ENCODE results near the gene AP1M2.
A peak's percentile ranks its signal among the peaks of the same experiment; 100 is the strongest.
"Not testable (repeated sequence)": the region's sequence is repeated elsewhere in the genome, so short reads cannot be mapped to it uniquely, and the experiment has no call there.

AP1M2 gene

DNA sequence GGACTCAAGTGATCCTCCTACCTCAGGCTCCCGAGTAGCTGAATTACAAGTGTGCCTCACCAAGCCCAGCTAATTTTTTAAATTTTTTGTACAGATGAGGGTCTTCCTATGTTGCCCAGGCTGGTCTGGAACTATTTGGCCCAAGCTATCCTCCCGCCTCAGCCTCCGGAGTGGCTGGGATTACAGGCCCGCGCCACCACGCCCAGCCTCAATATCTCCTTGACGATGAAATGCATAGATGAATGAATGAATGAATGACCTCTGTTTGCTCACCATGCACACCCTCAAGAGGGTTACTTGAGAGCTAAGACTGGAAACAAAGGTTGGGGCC lies 14.9 kb upstream of the AP1M2 start:
- DNase-seq (ENCODE audit: low read depth in 2 of 2): no peak

DNA sequence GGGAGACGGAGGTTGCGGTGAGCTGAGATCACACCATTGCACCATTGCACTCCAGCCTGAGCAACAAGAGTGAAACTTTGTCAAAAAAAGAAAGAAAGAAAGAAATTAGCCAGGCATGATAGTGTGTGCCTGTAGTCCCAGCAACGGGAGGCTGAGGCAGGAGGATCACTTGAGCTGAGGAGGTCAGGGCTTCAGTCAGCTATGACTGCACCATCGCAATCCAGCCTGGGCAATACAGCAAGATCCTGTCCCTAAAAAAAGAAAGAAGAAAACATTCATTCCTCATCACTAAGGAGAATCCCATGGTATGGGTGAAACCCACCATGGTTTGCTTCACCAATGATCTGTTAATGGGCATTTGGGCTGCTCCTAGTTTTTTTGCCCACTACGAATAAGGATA lies 13.0 kb upstream of the AP1M2 start:
- DNase-seq (ENCODE audit: low read depth in 2 of 2): no peak

DNA sequence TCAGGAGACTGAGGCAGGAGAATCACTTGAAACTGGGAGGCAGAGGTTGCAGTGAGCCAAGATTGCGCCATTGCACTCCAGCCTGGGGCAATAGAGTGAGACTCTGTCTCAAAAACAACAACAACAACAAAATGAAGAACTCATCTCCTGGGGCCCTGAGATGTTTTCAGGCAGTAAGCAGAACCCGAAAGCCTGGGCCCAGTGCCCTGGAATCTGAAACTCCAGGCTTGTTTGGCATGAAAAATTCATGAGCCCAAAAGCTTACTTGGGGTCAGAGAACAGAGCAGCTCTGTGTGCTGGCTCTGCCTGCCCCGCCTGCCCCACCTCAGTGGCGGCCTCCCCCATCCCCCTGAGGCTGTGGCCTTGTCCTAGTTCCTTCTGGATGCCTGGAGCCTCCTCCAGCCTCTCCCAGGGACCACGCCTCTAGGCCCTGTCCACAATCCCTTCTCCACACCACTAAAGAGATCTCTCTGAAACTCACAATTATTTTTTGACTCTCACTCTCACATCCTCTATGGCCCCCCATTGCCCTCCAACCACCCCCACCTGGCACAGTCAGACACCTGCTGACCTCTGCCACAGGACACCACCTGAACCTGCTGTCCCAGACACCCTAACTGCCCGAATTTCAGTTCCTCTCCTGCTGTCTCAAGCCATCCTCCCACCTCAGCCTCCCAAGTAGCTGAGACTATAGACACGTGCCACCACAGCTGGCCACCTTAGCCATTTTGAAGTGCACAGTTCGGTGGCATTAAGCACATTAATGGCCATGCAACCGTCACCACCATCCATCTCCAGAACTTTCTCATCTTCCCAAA lies 6.9 kb upstream of the AP1M2 start:
- DNase-seq (ENCODE audit: low read depth in 2 of 2): no peak

DNA sequence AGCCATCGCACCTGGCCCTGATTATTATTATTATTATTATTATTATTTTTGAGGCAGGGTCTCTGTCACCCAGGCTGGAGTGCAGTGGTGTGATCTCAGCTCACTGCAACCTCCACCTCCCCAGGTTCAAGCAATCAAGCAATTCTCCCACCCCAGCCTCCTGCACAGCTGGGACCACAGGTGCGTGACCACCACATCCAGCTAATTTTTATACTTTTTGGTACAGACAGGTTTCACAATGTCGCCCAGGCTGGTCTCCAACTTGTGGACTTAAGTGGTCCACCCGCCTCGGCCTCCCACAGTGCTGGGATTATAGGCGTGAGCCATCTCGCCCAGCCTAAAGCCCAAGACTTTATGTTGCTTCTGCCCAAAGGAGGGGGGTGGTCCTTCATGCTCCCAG lies 6.0 kb upstream of the AP1M2 start:
- DNase-seq (ENCODE audit: low read depth in 2 of 2): no peak

DNA sequence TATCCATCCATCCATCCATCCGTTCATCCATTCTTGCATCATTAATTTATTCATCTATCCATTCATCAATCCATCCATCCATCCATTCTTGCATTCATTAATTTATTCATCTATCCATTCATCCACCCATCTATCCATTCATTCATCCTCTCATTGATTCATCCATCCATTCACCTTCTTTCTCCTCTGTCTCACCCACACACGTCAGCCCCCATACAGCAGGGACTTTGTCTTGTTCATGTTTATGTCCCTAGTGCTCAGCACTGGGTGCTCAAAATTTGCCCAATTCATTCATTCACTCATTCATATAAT lies 683 bp upstream of the AP1M2 start:
- DNase-seq (ENCODE audit: low read depth in 2 of 2): no peak

DNA sequence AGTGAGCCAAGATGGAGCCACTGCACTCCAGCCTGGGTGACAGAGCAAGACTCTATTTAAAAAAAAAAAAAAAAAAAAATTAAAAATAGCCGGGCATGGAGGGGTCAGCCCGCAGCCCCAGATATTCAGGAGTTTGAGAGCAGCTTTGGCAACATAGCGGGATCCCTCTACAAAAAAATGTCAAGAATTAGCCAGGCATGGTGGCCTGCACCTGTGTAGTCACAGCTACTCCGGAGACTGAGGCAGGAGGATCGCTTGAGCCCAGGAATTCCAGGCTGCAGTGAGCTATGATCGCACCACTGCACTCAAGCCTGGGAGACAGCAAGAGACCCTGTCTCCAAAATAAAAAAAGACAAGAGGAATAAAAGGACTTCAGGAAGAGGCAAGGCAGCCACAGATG lies 716 bp downstream of the AP1M2 start:
- DNase-seq (ENCODE audit: low read depth in 2 of 2): no peak

DNA sequence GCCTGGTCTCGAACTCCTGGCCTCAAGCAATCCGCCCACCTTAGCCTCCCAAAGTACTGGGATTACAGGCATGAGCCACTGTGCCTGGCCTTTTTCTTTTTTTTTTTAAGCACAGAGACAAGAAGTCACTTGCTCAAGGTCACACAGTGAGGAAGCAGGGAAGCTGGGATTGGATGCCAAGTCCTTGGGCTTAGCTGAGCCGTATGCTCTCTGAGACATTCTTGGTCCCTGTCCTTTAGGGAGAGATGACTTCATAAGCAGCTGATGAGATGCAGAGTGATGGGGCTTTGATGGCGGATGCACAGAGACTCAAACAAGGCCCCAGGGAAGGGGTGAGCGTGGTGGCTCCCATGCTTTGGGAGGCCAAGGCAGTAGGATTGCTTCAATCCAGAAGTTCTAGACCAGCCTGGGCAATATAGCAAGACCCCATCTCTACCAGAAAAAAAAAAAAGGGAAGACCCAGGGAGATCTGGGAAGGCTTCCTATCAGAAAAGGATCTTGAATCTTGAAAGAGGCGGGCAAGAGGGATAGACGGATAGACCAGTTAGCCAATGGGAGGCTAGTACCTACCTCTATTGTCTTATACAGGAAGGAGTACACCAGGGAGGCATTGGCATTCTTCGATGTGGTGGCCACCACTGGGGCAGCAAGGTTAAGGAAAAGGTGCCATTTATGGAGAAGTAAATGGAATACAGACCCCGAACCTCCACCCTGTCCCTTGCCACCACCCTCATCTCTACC lies 3.9 kb downstream of the AP1M2 start:
- DNase-seq (ENCODE audit: low read depth in 2 of 2): no peak

DNA sequence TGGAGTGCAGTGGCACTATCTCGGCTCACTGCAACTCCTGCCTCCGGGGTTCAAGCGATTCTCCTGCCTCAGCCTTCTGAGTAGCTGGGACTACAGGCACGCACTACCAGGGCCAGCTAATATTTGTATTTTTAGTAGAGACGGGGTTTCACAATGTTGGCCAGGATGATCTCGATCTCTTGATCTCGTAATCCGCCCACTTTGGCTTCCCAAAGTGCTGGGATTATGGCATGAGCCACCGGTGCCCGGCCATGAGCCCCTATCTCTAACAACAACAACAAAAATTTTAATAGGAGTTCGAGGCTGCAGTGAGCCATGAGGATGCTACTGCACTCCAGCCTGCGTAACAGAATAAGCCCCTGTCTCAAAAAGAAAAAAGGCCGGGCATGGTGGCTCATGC lies 5.0 kb downstream of the AP1M2 start:
- DNase-seq (ENCODE audit: low read depth in 2 of 2): no peak

DNA sequence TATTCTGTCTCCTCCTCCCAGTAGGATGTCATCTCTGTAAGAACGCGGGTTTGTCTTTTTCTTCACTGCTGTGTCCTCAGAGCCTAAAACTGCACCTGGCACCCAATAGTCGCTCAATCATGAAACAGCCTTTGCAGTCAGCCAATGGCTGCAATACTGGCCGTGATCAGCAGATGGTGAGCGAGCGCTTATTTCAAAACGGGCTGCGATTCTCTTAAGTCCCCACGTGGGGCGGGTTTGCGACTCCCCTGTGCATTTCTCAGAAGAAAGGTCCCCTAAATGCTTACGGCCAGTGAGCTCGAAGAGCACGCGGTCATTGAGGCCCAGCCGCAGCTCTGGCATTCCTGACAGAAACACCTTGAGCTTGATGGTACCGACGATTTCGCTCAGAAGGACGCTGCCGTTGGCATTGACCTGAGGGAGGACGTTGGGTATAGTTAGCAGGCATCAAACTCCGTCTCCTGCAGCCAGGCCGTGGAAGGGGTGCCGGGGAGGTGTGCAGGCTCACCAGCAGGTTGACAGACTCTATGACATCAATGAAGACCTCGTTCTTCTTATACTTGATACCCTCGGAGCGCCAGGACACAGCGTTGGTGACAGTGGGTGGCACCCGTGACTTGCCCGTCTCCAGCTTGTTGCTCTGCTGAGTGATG lies 6.0 kb downstream of the AP1M2 start:
- DNase-seq (ENCODE audit: low read depth in 2 of 2): peak; percentile 62 to 76

DNA sequence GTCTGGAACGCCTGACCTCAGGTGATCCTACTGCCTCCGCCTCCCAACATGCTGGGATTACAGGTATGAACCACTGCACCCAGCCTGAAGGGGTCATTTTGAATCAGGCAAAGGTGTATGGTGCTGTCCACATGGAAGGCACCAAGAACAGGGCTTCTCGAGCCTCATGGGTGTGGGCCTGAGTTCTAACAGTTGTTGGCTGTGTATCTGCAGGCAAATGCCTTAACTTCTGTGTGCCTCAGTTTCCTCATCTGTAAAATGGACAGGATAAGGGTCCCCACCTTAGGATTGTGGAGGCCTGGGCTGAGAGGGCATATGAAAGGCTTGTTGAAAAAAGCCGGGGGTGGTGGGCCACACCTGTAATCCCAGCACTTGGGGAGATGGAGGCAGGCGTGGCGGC lies 9.2 kb downstream of the AP1M2 start:
- DNase-seq (ENCODE audit: low read depth in 2 of 2): no peak

DNA sequence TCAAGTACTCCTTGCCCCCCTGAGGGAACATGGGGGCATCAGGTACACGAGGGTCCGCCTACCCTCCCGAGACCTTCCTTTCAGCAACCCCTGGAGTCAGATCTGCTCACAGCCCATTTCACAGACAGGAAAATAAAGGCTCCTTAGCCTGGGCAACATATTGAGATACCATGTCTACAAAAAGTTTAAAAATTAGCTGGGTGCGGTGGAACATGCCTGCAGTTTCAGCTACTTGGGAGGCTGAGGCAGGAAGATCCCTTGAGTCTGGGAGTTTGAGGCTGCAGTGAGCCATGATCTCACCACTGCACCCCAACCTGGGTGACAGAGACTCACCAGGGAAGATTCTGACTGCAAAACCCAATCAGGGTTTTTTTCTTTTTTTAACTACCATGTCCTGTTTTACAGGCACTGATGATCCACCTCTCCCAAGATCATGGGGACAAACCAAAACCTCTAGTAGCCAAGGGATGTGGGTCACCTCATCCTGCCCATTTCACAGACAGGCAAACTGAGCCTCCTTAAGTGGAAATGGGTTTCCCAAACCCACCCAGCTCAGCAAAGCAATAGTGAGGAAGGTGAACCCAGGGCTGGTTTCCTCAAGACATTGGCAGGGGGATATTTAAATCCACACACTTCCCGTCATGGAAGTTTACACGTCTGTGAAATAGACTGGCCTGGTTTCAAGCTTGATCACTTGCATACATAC lies 11.9 kb downstream of the AP1M2 start:
- no peak for DNase-seq (ENCODE audit: low read depth in 2 of 2)

DNA sequence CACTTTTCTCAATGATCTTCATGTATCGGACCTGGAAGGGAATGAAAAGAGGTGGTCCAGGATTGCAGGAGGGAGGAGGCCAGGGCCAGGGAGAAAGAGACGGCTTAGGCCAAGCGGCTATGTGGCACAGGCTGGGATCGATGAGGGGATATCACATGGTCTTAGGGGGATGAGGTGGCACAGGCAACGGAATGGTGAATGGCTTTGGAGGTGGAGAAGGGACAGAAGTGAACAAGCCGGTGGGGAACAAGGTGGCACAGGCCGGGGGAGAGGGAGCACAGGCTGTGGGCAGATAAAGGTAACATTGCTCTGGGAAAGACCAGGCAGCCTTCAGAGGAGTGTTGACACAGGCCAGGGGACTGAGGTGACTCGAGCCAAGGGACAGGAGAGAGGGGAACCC lies 12.7 kb downstream of the AP1M2 start:
- no peak for DNase-seq (ENCODE audit: low read depth in 2 of 2)

DNA sequence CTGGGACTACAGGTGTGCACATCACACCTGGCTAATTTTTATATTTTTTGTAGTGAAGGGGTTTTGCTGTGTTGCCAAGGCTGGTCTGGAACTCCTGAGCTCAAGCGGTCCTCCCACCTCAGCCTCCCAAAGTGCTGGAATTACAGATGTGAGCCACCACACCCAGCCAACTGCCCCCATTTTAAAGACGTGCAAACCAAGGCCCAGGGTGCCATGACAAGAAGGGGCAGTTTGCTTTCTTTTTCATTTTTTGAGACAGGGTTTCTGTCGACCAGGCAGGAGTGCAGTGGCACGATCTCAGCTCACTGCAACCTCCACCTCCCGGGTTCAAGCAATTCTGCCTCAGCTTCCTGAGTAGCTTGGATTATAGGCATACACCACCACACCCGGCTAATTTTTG lies 13.3 kb downstream of the AP1M2 start:
- DNase-seq (ENCODE audit: low read depth in 2 of 2): not testable (repeated sequence)

DNA sequence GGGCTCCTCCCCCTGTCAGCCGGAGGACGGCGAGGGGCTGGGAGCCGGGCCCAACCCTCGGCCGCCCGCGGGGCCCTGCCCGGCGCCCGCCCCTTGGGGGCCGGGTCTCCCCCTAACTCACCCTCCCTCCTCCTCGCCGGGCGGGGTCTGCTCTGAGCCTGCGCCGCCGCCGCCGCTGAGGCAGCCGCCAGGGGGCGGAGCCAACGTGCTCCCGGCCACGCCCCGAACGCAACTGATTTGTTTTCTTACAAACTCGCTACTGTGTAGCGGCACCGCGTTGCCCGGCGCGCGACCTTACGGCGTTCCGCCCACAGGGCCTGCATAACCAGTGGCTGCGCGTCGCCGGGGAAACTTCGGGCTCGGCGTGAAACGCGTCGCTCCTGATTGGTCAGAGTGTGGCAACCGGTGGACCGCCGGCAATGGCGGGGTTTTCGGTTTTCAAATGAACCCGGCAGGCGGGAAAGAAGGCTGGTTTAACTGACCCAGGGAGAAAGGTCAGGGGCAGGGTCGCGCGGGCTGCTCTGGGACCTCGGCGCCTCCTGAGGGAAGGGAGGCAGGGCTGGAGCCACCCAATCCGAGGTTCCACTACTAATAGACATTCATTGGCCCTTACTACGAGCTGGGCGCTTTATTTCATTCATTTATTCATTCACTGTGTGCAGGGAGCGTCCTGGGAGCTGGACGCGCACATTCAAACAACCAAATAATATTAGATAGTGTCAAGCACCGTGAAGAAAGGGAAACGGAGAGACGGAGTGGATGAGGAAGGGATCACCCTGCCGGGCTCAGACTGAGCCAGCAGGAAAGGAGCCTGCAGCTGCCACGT lies 18.1 kb downstream of the AP1M2 start, which contains the start of gene CDKN2D:
Gene CDKN2D, minus strand, starts transcription at position 154 of the 826 bp plus-strand sequence. CDS start 326 bp downstream, outside the sequence.
- peak; percentile 99 to 100 for DNase-seq (ENCODE audit: low read depth in 2 of 2)

DNA sequence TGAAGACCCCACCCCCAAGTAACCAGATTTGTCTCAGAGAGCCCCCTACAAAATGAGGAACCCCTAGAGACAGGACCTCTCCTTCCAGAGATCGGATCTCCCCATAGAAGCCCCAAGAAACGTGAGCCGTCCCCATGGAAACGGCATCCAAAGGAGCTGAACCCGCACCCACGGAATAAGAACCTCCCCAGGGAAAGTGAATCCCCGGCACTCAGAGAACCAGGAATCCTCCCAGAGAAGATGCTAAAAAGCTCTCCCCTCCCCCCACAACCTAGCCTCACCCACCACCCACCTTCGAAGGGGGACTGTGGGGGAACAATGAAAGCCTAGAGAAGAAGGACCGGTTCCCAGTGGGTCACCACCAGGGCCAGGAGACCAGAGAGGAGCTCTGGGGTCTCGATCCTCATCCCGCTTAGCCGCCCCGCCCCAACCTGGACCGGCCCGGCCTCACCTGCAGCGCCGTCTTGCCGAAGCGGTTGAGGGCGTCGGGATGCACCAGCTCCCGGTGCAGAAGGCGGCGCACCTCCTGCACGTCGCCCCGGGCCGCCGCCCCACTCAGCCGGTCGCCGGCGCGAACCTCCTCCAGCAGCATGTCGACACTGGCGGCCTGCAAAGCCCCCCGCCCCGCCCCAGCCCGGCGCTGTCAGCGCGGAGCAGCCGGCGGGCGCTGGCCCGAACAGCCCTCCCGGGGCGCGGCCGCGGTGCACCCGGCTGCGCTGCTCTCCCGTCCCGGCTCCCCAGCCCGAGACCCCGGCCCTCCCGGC lies 18.9 kb downstream of the AP1M2 start:
- DNase-seq (ENCODE audit: low read depth in 2 of 2): no peak

DNA sequence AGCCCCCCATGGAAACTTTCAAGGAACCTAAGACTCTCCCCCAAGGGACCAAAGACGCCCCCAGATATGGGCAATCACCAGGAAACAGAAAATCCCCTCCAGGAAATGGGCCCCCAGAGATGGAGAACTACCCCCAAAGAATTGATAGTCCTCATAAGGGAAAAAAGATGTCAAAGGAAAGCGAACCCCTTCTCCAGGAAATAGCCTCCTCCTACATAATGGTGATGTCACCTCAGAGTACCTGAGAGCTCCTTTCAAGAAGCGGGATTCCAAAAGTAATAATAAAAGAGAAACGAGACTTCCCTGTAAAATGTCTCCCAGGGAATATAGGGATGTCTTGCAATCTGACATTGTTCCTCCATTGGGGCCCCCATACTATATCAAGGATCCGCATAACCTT lies 19.5 kb downstream of the AP1M2 start:
- DNase-seq (ENCODE audit: low read depth in 2 of 2): no peak

DNA sequence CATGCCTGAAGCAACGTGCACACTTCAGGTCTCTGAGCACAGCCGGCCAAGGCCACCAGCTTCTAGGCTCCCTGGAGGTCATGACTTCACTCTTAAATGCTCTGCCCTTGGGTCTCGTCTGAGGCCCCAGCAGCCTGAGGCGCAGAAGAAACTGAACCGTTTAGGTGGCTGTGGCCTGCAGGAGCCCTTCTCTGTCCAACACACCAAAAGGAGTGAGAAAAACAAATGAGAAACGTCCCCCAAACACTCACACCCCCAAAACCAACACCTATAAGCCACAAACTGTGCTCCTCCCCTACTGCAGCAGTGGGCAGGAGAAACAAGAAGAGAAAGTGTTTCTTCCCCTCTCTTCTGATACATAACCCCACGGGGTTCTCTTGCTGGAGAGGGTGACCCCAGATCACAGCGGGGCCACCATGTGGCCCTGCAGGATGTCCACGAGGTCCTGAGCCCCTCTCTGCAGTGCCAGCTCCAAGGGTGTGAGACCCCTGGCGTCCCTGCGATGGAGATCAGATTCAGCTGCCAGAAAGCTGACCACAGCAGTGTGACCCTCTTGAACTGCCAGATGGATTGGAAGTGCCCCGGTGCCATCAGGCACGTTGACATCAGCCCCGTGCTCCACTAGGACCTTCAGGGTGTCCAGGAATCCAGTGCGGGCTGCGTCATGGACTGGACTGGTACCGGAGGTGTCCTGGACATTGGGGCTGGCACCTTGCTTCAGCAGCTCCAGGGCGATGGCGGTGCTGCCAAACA lies 20.3 kb downstream of the AP1M2 start:
- peak in 1 of 2 donors; percentile 47 for DNase-seq (ENCODE audit: low read depth in 2 of 2)

DNA sequence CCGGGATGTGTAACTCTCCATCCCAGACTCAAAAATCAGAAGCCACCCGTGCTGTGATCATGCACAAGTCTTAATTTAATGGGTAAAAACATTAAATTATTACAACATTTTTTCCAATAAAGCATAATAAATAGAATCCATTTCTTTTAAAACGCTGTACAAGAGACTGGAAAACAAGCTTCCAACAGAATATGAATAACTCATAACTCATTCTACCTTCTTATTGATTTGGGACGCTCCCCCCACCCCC lies 20.8 kb downstream of the AP1M2 start:
- DNase-seq (ENCODE audit: low read depth in 2 of 2): no peak

DNA sequence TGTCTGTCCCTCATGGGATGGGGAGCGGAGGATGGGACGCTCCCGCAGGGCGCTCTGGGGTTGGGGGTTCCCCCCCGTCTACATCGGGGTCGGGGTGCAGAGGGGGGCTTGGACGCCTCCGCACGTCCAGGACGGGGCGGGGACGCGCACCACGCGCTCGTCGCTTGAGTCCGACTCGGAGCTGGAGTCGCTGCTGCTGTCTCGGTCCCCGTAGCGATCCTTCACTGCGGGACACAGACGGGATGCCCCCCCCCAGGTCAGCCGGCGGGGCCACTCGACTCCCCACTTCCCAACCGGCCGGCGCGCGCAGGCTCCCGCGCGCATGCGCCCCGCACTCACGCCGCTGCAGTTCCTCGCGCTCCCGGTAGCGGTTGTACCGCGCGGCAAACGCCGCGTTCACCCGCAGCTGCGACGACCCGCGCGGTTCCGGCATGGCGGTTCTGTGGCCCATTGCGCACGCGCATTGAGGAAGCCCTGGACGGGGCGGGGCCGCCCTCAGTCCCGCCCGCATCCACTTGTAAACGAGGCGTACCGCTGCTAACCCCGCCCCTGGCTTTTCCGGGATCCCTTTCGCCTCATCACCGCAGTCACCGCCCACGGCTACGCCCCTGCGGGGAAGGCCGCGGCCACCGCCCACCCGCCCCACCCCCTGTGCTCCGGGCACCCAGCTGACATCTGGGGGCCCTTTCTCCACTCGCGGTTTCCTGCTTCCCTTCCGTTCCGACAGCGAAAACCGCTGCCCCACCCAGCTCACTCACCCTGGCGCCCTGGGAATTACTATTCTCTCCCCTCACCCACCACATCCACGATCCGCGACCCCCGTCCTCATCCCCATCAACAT lies 21.3 kb downstream of the AP1M2 start, which contains the start of gene KRI1:
Gene KRI1, minus strand, starts transcription at position 444 of the 841 bp plus-strand sequence. Its CDS starts 11 bp downstream, at position 433.
- peak; percentile 95 to 97 for DNase-seq (ENCODE audit: low read depth in 2 of 2)

Measured in stimulated activated CD8-positive, alpha-beta memory T cell treated with anti-CD3 and anti-CD28 coated beads, Interleukin-15, amount 100 ng/mL, for 4 hours (primary cell).